ENCODE measurements around the gene NKAPD1. TPM values are rescaled to one million over a fixed set of nuclear protein-coding genes. Genes with fewer than 3 reads are reported as not detected.

Gene NKAPD1
- total and polyA plus RNA-seq, 9 of the 15 experiments (the other 6 are each of a cell fraction or from before 2014, with no cell fraction given) = 14.1 to 73.5 (median 29.3) TPM

- no peak for TF ChIP-seq MITF (IDR thresholded peaks at IDR 0.05)
- TF ChIP-seq NR2C2 (CRISPR knock-in tag; IDR thresholded peaks at IDR 0.05) = peak; percentile 78
- peak; percentile 95 for TF ChIP-seq NR2C2 (tag; IDR thresholded peaks at IDR 0.05)
- TF ChIP-seq POLR2H (tag; IDR thresholded peaks at IDR 0.05; ENCODE audit: low read depth) = peak; percentile 77
- TF ChIP-seq MNT (conservative IDR thresholded peaks at IDR 0.05) = peak; percentile 90 to 94
- TF ChIP-seq NCOA2 (IDR thresholded peaks at IDR 0.05; ENCODE audit: partially characterized antibody in 2 of 2) = no peak
- no peak for TF ChIP-seq GABPB2 (CRISPR knock-in tag; conservative IDR thresholded peaks at IDR 0.05)
- TF ChIP-seq ZNF586 (CRISPR knock-in tag; conservative IDR thresholded peaks at IDR 0.05) = no peak
- TF ChIP-seq ZNF780A (CRISPR knock-in tag; IDR thresholded peaks at IDR 0.05) = no peak
- peak; percentile 97 for TF ChIP-seq POLR2A (conservative IDR thresholded peaks at IDR 0.05)
- TF ChIP-seq HNRNPLL (IDR thresholded peaks at IDR 0.05; ENCODE audit: low read depth, low read length, poor library complexity, severe bottlenecking) = peak; percentile 97
- TF ChIP-seq ZNF174 (CRISPR knock-in tag; IDR thresholded peaks at IDR 0.05) = no peak
- TF ChIP-seq MBD2 (IDR thresholded peaks at IDR 0.05; ENCODE audit: borderline replicate concordance, low read depth) = peak; percentile 83; the same call in 1 of the 2 replicates
- no peak for TF ChIP-seq CHD4 (IDR thresholded peaks at IDR 0.05; ENCODE audit: insufficient read depth, insufficient replicate concordance, low read depth, low read length, poor library complexity, severe bottlenecking)
- no peak for TF ChIP-seq ZNF407 (IDR thresholded peaks at IDR 0.05; ENCODE audit: low read depth)
These were observed 49.1 kb upstream of the NKAPD1 start, which contains the start of gene DLAT (continued) for GRCh38 chr11:112024773-112025678.
